Measurements from ENCODE around the gene LDAF1. TPM values are rescaled to one million over a fixed set of nuclear protein-coding genes. Genes with fewer than 3 reads are reported as not detected.

The LDAF1 gene
- total RNA-seq, 1 experiment from 2014 or later, result 18.7 TPM

DNA sequence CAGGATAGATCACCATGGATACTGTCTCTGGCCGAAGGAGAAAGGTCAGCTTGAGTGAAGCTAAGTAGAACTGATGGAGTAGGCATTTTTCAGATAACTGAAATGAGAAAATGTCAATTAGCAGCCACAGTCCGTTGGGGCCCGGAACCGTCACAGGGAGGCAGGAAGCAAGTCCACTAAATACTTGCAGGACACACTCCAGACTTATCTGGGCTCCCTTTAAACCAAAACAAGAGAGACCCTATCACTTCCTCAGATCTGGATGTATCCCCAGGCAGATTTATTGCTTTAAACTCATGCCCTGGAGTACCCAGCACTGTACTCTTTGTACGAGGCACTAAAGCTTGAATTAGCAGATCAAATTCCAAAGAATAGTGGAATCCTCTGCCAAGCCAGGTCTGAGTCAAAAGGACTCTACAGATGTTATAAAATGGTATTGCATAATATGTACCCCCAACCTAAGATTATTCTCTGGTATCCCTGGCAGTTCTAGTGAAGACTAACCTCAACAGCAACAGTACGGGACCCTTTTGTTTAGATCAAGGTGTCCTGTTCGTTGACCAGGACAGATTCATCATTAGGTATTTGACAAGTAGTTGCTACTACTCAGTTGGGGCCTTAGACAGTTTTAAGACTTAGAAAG, 44.8 kb downstream of the LDAF1 start:
- H2AK5ac ChIP-seq (ENCODE audit: insufficient read length, low read length), result no peak overlapping the region
- no peak overlapping the region for H2AFZ ChIP-seq (ENCODE audit: low read length)
- H2BK5ac ChIP-seq (ENCODE audit: insufficient read length, low read length), result no peak overlapping the region
- H3K27me3 ChIP-seq (ENCODE audit: insufficient read depth, low read length), result no peaks in the 10 kb centered on the region
- no peak overlapping the region for H3T11ph ChIP-seq (ENCODE audit: low read length)
- H3K4me3 Mint-ChIP-seq, result no peak overlapping the region
- peaks cover 7% of the 10 kb centered on the region for H3K27me3 Mint-ChIP-seq (ENCODE audit: low read depth)
- no peak overlapping the region for H4K5ac ChIP-seq (ENCODE audit: insufficient read length, low read depth, low read length)
- H3K4me2 ChIP-seq (ENCODE audit: insufficient read depth, insufficient read length, low read length), result no peak overlapping the region
- no peaks in the 10 kb centered on the region for H3K36me3 Mint-ChIP-seq (ENCODE audit: insufficient read depth in 1 of 3, low read depth in 3 of 3)
- H3K9ac ChIP-seq (ENCODE audit: extremely low read depth, insufficient read length, low read length), result no peak overlapping the region
- H2BK20ac ChIP-seq (ENCODE audit: low read depth, low read length, poor library complexity, severe bottlenecking), result no peak overlapping the region
- TF ChIP-seq, protein P1, sequence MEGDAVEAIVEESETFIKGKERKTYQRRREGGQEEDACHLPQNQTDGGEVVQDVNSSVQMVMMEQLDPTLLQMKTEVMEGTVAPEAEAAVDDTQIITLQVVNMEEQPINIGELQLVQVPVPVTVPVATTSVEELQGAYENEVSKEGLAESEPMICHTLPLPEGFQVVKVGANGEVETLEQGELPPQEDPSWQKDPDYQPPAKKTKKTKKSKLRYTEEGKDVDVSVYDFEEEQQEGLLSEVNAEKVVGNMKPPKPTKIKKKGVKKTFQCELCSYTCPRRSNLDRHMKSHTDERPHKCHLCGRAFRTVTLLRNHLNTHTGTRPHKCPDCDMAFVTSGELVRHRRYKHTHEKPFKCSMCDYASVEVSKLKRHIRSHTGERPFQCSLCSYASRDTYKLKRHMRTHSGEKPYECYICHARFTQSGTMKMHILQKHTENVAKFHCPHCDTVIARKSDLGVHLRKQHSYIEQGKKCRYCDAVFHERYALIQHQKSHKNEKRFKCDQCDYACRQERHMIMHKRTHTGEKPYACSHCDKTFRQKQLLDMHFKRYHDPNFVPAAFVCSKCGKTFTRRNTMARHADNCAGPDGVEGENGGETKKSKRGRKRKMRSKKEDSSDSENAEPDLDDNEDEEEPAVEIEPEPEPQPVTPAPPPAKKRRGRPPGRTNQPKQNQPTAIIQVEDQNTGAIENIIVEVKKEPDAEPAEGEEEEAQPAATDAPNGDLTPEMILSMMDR (conservative IDR thresholded peaks at IDR 0.05), result no peak
- H3K23ac ChIP-seq (ENCODE audit: insufficient read length, low read depth, low read length), result no peak overlapping the region
- H3K79me2 ChIP-seq (ENCODE audit: insufficient read depth, low read length), result no peaks in the 10 kb centered on the region
- no peak overlapping the region for H3K4ac ChIP-seq (ENCODE audit: low read depth, low read length)
- H3K79me1 ChIP-seq (ENCODE audit: insufficient read depth, low read depth, low read length, poor library complexity, severe bottlenecking), result no peaks in the 10 kb centered on the region
- H2BK12ac ChIP-seq (ENCODE audit: insufficient read length, low read depth, low read length), result no peak overlapping the region
- no peaks in the 10 kb centered on the region for H4K20me1 ChIP-seq (ENCODE audit: control insufficient read depth, insufficient read depth, insufficient read length)
- no peak overlapping the region for H2BK15ac ChIP-seq (ENCODE audit: low read depth, low read length)
- no peaks in the 10 kb centered on the region for H3K4me1 Mint-ChIP-seq
- no peak overlapping the region for H3K27ac ChIP-seq (ENCODE audit: insufficient read length, low read depth, low read length)
- WGBS (ENCODE audit: extremely low coverage, insufficient read length, low lambda C conversion rate), result no CpG with 5 or more reads among the region's 7 CpGs
- no peak overlapping the region for H3K18ac ChIP-seq (ENCODE audit: insufficient read length, low read depth, low read length)
- no peaks in the 10 kb centered on the region for H3K23me2 ChIP-seq (ENCODE audit: insufficient read length, low read depth, low read length, poor library complexity, severe bottlenecking)
- H4K8ac ChIP-seq (replicated peaks; ENCODE audit: insufficient read length, low read depth, low read length), result no peak overlapping the region
- H3K4me1 ChIP-seq (ENCODE audit: insufficient read depth, low read length), result no peaks in the 10 kb centered on the region
- no peak overlapping the region for H3K27ac Mint-ChIP-seq
- H3K14ac ChIP-seq (ENCODE audit: insufficient read depth, low read length), result no peak overlapping the region
- H3K9me3 Mint-ChIP-seq, result no peaks in the 10 kb centered on the region
- no peak overlapping the region for H3K56ac ChIP-seq (ENCODE audit: insufficient read length, low read depth, low read length)
- no peaks in the 10 kb centered on the region for H3K9me3 ChIP-seq (ENCODE audit: control insufficient read depth, low read depth, low read length)
- no peak overlapping the region for H4K91ac ChIP-seq (ENCODE audit: insufficient read length, low read depth, low read length)
- H2BK120ac ChIP-seq (ENCODE audit: low read depth, low read length, poor library complexity, severe bottlenecking), result no peak overlapping the region
- DNase-seq, result no peak
